Measurements from ENCODE around the gene NDC1. TPM values are rescaled to one million over a fixed set of nuclear protein-coding genes. Genes with fewer than 3 reads are reported as not detected.
A peak's percentile ranks its signal among the peaks of the same experiment; 100 is the strongest.
"Not testable (repeated sequence)": the region's sequence is repeated elsewhere in the genome, so short reads cannot be mapped to it uniquely, and the experiment has no call there.

NDC1 gene, protein sequence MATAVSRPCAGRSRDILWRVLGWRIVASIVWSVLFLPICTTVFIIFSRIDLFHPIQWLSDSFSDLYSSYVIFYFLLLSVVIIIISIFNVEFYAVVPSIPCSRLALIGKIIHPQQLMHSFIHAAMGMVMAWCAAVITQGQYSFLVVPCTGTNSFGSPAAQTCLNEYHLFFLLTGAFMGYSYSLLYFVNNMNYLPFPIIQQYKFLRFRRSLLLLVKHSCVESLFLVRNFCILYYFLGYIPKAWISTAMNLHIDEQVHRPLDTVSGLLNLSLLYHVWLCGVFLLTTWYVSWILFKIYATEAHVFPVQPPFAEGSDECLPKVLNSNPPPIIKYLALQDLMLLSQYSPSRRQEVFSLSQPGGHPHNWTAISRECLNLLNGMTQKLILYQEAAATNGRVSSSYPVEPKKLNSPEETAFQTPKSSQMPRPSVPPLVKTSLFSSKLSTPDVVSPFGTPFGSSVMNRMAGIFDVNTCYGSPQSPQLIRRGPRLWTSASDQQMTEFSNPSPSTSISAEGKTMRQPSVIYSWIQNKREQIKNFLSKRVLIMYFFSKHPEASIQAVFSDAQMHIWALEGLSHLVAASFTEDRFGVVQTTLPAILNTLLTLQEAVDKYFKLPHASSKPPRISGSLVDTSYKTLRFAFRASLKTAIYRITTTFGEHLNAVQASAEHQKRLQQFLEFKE
- 1 to 10 TPM; 4.3 to 8.1 (median 6.5) TPM for total RNA-seq
- polyA plus RNA-seq: 1 to 10 TPM; 1.6 to 9.4 TPM
- long read RNA-seq, donor 1, full-length matches to known transcripts: 1 of 3 reads
- long read RNA-seq, donor 1, partial matches to known transcripts: 1 of 3 reads
- long read RNA-seq, donor 1, other reads (novel, unspliced or antisense): 1 of 3 reads
- long read RNA-seq, donor 2, full-length matches to known transcripts: 11 of 19 reads
- long read RNA-seq, donor 2, partial matches to known transcripts: 6 of 19 reads
- long read RNA-seq, donor 2, other reads (novel, unspliced or antisense): 2 of 19 reads
- long read RNA-seq, donor 3, full-length matches to known transcripts: 9 of 14 reads
- long read RNA-seq, donor 3, partial matches to known transcripts: 2 of 14 reads
- long read RNA-seq, donor 3, other reads (novel, unspliced or antisense): 3 of 14 reads

DNA sequence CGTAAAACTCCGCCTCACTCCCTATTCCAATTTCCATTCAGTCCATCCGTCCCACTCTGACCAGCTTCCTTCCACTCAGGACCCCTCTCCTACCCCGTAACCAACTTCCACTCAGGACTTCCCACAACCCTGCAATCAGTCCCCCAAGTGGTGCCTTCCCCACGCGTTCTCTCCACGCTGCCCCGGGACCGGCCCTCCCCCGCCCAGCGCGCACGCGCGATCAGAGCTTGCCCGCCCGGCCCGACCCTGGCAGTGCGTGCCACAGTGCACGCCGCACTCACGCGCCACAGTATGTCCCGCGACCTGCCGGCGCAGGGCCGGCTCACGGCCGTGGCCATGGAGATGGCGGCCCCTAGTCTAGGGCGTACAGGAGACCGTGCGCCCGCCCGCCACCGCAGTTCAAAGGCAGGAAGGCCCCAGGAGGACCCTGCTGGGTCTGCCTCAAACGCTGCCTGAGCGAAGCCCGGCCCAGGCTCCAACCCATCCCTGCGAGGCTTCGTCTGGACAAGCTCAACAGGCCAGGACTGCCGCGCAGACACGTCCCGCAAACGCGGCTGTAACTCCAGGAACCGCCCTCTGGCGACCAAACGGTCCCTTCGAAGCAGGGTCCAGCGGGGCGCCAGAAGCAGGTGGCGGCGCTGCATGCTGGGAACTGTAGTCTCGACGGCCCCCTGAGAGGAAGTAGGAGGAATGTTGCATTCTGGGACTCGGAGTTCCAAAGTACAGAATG lies at the start of gene NDC1:
Gene NDC1 (minus strand): TSS at position 373 of the 730 bp plus-strand sequence. CDS start 35 bp downstream, at position 338.
- H3K9me3 ChIP-seq: peaks cover 0 to 16% (median 12%) of the 10 kb centered on the region in 12 donors
- H3K4me1 ChIP-seq: peaks cover 0 to 18% (median 5%) of the 10 kb centered on the region in 12 donors
- TF ChIP-seq CTCF (IDR thresholded peaks at IDR 0.05) (peak in 4 of 12 donors; percentile 9 to 49 (median 40)), POLR2A (IDR thresholded peaks at IDR 0.05) (peak in 1 of 2 donors; percentile 34)
- 0 to 1% (median 1%) methylated on average over 41 to 59 of the region's 59 CpGs for WGBS, 4 donors
- intact Hi-C loops (cut with DNase I): loop anchor here in 3 of 10 donors (5.0 kb wide), 3 partner anchors 49 to 214 kb away; partner anchors contain the start of genes IFT25 (in 1 of the 3), LRRC42 (in 1 of the 3), TCEANC2 (in 1 of the 3) and TMEM59 (in 1 of the 3)
- peak; percentile 91 to 93 (median 93) for DNase-seq
- ATAC-seq: peak; percentile 97 to 99 (median 98)
- peak within 1 kb of the TSS; percentile 90 to 99 (median 96) for H3K27ac ChIP-seq
- no peaks in the 10 kb centered on the region for H3K36me3 ChIP-seq
- H3K27me3 ChIP-seq: no peaks in the 10 kb centered on the region
- H3K4me3 ChIP-seq: peak within 1 kb of the TSS; percentile 60 to 98 (median 84)

DNA sequence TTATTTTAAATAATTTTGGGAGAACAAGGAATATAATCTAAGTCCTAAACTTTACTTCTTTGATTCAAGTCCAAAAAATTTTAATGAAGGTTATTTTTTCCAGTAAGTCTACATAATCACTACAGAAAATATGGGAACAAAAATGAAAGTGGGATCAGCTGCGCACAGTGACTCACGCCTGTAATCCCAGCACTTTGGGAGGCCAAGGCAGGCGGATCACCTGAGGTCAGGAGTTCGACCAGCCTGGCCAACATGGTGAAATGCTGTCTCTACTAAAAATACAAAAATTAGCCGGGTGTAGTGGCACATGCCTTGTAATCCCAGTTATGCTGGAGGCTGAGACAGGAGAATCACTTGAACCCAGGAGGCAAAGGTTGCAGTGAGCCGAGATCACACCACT lies 45.5 kb upstream of the NDC1 start:
- intact Hi-C loops (cut with DNase I): loop anchor here in 2 of 10 donors (10.0 kb wide), 1 partner anchor 171 kb away; the partner anchor contains the start of genes TCEANC2 (in 2 of the 2) and TMEM59 (in 2 of the 2)
- ATAC-seq, H3K27ac ChIP-seq, H3K27me3 ChIP-seq, H3K4me1 ChIP-seq, DNase-seq, H3K9me3 ChIP-seq, H3K4me3 ChIP-seq: not testable (repeated sequence)
- H3K36me3 ChIP-seq: peaks cover 0 to 90% (median 48%) of the 10 kb centered on the region in 9 donors
- WGBS, 4 donors: 93 to 98% (median 97%) methylated on average over 6 of the region's 6 CpGs

DNA sequence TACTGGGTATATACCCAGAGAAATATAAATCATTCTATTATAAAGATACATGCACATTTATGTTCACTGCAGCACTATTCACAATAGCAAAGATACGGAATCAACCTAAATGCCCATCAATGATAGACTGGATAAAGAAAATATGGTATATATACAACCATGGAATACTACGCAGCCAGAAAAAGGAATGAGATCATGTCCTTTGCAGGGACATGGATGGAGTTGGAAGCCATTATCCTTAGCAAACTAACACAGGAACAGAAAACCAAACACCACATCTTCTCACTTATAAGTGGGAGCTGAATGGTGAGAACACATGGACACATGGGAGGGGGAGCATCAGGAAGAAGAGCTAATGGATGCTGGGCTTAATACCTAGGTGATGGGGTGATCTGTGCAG lies 43.8 kb upstream of the NDC1 start:
- H3K4me3 ChIP-seq, H3K27ac ChIP-seq, H3K27me3 ChIP-seq, ATAC-seq, DNase-seq, H3K9me3 ChIP-seq, H3K4me1 ChIP-seq: not testable (repeated sequence)
- H3K36me3 ChIP-seq: peaks cover 1 to 90% (median 61%) of the 10 kb centered on the region in 9 donors
- intact Hi-C loops (cut with DNase I): loop anchor here in 2 of 10 donors (10.0 kb wide), 1 partner anchor 173 kb away; the partner anchor contains the start of genes TCEANC2 (in 2 of the 2) and TMEM59 (in 2 of the 2)
- 95 to 99% (median 97%) methylated on average over 2 of the region's 2 CpGs for WGBS, 4 donors

DNA sequence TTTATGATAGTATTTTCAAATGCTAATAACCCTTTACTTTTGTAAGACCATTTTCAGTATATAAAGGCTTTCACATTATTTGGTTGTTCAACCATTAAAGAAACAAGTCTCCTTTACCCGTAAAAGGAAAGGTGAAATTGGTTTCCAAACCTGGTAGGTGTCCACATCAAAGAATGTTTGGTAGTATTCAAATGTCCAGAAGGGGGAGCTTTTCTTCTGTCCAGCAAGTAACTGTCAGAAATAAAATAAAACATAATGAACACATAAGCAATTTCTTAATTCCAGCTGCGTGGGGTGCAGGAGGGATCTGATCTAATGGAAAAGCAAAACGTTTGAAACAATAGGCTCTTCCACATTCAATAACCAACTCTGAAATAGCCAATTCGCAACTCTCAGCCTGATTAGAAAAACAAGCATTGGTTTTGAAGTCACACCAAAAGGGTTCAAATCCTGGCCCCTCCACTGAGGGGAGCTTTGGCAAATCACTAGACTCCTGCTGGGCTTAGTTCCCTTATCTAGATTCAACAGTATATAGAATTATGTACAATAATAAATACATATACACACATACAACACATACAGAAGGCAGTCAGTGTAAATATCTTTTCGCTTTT lies 40.5 kb upstream of the NDC1 start:
- TF ChIP-seq CTCF (IDR thresholded peaks at IDR 0.05): peak; percentile 26 to 68 (median 54)
- no peak for TF ChIP-seq POLR2A (IDR thresholded peaks at IDR 0.05)
- intact Hi-C loops (cut with DNase I): loop anchor here in 5 of 10 donors (5.0 to 10.0 kb wide), 3 partner anchors 64 to 84 kb away; no protein-coding TSS in a partner anchor
- H3K27me3 ChIP-seq: no peaks in the 10 kb centered on the region
- DNase-seq (no peak), ATAC-seq (no peak)
- peaks cover 2 to 91% (median 84%) of the 10 kb centered on the region in 9 donors for H3K36me3 ChIP-seq
- H3K4me3 ChIP-seq: no peak overlapping the region
- 49 to 55% (median 53%) methylated on average over 5 of the region's 5 CpGs for WGBS, 4 donors
- H3K4me1 ChIP-seq: no peaks in the 10 kb centered on the region
- peaks cover 0 to 4% (median 0%) of the 10 kb centered on the region in 12 donors for H3K9me3 ChIP-seq
- no peak overlapping the region for H3K27ac ChIP-seq

- not testable (repeated sequence) for H3K4me3 ChIP-seq, H3K27ac ChIP-seq, ATAC-seq, H3K27me3 ChIP-seq, DNase-seq, H3K9me3 ChIP-seq, H3K4me1 ChIP-seq
- WGBS, 4 donors: 87 to 98% (median 97%) methylated on average over 2 of the region's 2 CpGs
- intact Hi-C loops (cut with DNase I): loop anchor here in 5 of 10 donors (5.0 to 10.0 kb wide), 3 partner anchors 60 to 87 kb away; no protein-coding TSS in a partner anchor
- peaks cover 0 to 94% (median 74%) of the 10 kb centered on the region in 9 donors for H3K36me3 ChIP-seq
Observed at GRCh38 chr1:53875150-53875549, 37.1 kb upstream of the NDC1 start.

All from heart left ventricle (tissue), 16 donors.